Measurements from ENCODE around the gene CTXN1.
A peak's percentile ranks its signal among the peaks of the same experiment; 100 is the strongest.
"Not testable (repeated sequence)": the region's sequence is repeated elsewhere in the genome, so short reads cannot be mapped to it uniquely, and the experiment has no call there.

CTXN1 gene

DNA sequence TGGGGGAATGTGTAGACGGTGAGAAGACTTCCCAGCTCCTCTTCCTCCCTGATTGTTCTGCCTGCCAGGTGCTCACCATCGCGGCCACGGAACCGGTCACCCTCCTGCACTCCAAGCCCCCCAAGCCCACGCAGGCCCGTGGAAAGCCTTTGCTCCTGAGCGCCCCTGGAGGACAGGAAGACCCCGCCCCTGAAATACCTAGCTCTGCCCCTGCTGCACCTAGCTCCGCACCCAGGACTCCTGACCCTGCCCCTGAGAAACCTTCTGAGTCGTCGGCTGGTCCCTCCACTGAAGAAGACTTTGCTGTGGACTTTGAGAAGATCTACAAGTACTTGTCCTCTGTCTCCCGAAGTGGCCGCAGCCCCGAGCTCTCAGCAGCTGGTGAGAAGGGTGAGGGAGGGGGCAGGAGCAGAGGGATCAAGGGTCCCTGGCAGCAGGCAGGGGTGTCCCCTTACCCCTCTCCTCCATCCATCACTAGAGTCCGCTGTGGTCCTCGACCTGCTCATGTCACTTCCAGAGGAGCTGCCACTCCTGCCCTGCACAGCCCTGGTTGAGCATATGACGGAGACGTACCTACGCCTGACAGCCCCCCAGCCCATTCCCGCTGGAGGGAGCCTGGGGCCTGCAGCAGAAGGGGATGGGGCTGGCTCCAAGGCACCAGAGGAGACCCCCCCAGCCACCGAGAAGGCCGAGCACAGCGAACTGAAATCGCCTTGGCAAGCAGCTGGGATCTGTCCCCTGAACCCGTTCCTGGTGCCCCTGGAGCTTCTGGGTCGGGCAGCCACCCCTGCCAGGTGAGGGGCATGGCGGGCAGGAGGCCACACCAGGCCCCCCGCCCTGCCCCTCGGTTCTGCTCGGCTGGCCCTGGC is 3.7 kb downstream of the CTXN1 start:
- DNase-seq (ENCODE audit: low spot score), result no peak
- TF ChIP-seq, protein P1, sequence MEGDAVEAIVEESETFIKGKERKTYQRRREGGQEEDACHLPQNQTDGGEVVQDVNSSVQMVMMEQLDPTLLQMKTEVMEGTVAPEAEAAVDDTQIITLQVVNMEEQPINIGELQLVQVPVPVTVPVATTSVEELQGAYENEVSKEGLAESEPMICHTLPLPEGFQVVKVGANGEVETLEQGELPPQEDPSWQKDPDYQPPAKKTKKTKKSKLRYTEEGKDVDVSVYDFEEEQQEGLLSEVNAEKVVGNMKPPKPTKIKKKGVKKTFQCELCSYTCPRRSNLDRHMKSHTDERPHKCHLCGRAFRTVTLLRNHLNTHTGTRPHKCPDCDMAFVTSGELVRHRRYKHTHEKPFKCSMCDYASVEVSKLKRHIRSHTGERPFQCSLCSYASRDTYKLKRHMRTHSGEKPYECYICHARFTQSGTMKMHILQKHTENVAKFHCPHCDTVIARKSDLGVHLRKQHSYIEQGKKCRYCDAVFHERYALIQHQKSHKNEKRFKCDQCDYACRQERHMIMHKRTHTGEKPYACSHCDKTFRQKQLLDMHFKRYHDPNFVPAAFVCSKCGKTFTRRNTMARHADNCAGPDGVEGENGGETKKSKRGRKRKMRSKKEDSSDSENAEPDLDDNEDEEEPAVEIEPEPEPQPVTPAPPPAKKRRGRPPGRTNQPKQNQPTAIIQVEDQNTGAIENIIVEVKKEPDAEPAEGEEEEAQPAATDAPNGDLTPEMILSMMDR (IDR thresholded peaks at IDR 0.05; ENCODE audit: borderline replicate concordance, control extremely low read depth, extremely low read depth, insufficient read depth, missing control alignments), result no peak
- in situ Hi-C loops (cut with MboI; ENCODE audit: low sequenced_read_pairs, unreplicated experiment), result no loop called here

DNA sequence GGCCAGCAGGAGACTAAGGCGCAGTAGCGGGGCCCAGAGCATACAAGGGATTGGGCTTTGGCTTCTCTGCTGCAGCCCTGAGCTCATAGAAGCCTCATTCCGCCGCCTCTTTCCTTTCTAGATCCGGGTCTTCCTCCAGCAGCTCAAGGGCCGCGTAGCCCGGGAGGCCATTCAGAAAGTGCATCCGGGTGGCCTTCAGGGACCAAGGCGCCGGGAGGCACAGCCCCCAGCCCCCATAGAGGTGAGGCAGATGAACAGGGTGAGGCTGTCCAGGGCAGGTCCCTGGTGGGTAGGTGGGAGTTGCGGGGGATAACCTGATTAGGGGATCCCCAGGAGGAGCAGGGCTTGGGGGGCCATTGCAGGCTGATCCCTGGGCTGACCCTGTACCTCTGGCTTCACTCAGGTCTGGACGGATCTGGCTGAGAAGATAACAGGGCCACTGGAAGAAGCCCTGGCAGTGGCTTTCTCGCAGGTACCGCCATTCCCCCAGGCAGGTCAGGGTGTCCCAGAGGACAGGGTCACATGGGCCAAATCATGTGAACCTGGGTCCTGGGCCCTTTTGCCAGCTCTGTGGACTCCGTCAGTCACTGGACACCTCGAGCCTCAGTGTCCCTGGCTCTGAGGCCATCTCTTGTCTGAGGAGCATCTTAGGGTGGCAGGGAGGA is 4.5 kb downstream of the CTXN1 start:
- DNase-seq (ENCODE audit: low spot score), result no peak
- TF ChIP-seq, protein P1 (IDR thresholded peaks at IDR 0.05; ENCODE audit: borderline replicate concordance, control extremely low read depth, extremely low read depth, insufficient read depth, missing control alignments), result no peak
- in situ Hi-C loops (cut with MboI; ENCODE audit: low sequenced_read_pairs, unreplicated experiment), result no loop called here

DNA sequence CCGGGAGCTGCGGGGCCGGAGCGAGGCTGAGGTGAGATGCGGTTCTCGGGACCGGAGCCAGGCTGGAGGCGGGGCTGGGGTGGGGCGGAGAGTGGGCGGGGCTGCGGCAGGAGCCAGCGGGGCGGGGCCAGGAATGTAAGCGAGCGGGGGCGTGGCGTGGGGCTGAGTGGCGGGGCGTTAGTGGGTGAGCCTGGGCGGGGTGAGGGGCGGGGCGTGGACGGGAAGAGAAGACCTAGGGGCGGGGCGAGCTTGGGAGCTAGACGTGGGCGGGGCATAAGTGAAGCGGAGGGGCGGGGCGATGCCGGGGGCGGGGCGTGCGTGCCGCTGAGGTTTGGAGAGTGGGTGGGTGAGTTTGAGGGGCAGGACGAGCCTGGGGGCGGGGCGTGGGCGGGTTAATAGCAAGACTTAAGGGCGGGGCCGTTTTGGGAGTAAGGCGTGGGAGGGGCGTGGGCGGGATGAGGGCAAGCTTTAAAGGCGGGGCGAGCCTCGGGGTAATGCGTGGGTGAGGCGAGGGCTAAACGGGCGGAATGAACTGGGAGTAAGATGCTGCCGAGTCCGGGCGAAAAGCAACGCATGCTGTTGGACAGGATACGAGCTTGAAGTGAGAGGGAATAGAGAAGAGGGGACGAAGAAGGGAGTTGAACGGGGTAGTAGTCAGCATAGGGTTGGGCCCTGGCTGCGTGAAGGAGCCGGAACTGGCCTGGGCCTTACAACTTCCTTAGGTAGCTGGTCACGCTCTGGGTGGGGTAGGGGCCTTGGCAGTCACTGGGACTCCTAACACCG is 5.2 kb downstream of the CTXN1 start:
- in situ Hi-C loops (cut with MboI; ENCODE audit: low sequenced_read_pairs, unreplicated experiment), result no loop called here
- TF ChIP-seq, protein P1 (IDR thresholded peaks at IDR 0.05; ENCODE audit: borderline replicate concordance, control extremely low read depth, extremely low read depth, insufficient read depth, missing control alignments), result no peak
- peak; percentile 98 for DNase-seq (ENCODE audit: low spot score)

DNA sequence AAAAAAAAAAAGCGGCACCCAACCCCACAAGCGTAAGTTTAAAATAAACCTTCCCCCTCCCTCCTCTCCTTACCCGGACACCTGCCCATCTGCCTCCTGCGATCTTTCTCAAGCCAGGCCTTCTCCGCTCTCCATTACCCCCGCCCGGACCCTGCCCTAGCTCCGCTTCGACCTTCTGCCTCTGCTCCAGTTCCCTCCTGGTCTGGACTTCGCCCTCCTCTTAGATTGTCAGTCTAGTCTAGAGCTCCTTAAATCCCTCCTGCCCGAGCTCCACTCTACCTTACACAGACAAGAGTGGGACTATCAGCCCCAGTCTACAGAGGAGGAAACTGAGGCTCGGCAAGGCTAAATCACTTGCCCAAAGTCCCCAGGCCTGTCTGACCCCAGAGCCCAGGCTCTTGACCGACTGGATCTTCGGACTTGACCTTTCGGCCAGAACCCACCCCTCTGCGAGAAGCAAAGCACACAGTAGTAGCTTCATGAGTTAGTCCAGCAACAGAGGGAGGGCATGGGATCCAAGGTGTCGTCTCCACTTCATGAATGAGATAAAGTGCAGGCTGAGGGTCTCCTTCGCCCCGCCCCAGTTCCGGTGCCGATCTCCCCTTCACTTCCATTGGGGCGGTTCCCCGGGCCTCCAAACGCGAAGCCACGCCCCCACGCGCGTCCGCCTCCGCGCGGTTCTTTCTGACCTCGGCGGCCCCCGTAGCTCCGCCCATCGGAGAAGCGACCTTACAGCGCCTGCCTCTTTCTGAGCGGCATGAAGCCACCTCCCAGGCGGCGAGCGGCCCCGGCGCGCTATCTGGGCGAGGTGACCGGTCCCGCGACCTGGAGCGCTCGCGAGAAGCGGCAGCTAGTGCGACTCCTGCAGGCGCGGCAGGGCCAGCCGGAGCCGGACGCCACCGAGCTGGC is 6.1 kb downstream of the CTXN1 start, which contains the start of gene SNAPC2:
TSS of gene SNAPC2 (plus strand) at position 729 of the 909 bp plus-strand sequence. CDS start at position 758, 29 bp downstream.
- DNase-seq (ENCODE audit: low spot score), result peak; percentile 93
- TF ChIP-seq, protein P1 (IDR thresholded peaks at IDR 0.05; ENCODE audit: borderline replicate concordance, control extremely low read depth, extremely low read depth, insufficient read depth, missing control alignments), result no peak
- in situ Hi-C loops (cut with MboI; ENCODE audit: low sequenced_read_pairs, unreplicated experiment), result no loop called here

DNA sequence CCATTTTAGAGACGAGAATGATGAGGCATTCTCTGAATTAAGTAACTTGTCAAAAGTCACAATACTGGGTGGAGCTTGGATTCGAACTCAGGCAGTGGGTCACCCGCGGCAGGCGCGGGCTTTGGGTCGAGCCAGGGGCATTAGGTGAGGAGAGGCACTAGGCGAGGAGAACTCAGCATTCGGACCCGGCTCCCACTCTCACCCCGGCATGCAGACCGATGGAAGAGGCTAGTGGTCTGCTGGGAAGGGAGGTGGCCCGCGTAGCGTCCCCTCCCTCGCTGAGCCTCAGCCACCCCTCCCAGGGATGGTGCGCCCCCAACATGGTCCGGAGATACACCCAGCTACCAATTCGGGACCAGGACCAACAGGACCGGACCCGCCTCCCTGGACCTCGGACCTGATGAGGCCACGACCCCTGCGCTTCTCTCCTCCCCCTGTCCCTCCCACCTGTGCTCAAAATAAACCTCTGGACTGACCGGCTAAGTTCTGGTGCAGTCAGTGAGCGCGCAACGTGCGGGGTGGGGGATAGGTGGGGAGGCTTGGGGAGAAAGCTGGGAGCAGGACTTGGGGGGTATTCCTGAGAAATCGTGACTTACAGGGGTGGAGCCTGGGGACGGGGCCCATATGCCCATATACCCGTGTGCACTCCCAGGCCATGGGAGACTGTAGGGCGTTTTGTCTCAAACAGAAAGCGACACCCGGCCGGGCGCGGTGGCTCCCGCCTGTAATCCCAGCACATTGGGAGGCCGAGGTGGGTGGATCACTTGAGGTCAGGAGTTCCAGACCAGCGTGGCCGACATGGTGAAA is 7.1 kb downstream of the CTXN1 start:
- TF ChIP-seq, protein P1 (IDR thresholded peaks at IDR 0.05; ENCODE audit: borderline replicate concordance, control extremely low read depth, extremely low read depth, insufficient read depth, missing control alignments), result no peak
- in situ Hi-C loops (cut with MboI; ENCODE audit: low sequenced_read_pairs, unreplicated experiment), result no loop called here
- no peak for DNase-seq (ENCODE audit: low spot score)

DNA sequence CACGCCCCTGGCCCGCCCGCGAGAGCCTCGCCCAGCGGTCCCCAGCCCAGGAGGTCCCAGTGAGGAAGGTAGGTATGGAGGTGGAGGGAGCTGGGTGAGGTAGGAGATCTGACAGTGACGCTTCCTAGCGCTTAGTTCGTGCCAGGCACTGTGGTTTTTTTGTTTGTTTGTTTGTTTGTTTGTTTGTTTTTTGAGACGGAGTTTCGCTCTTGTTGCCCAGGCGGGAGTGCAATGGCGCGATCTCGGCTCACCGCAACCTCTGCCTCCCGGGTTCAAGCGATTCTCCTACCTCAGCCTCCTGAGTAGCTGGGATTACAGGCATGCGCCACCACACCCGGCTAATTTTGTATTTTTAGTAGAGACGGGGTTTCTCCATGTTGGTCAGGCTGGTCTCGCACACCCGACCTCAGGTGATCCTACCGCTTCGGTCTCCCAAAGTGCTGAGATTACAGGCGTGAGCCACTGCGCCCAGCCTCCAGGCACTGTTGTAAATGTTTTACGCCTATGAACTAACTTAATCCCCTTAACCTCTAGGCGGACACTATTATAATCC is 7.8 kb downstream of the CTXN1 start:
- in situ Hi-C loops (cut with MboI; ENCODE audit: low sequenced_read_pairs, unreplicated experiment); DNase-seq (ENCODE audit: low spot score): not testable (repeated sequence)

All from GM13976 (cell line).